ENCODE data around the gene FADS2. TPM values are rescaled to one million over a fixed set of nuclear protein-coding genes. Genes with fewer than 3 reads are reported as not detected.
"Not testable (repeated sequence)": the region's sequence is repeated elsewhere in the genome, so short reads cannot be mapped to it uniquely, and the experiment has no call there.

Gene FADS2
- total and polyA plus RNA-seq, 2 donors, result 33.3 to 75.1 TPM

DNA sequence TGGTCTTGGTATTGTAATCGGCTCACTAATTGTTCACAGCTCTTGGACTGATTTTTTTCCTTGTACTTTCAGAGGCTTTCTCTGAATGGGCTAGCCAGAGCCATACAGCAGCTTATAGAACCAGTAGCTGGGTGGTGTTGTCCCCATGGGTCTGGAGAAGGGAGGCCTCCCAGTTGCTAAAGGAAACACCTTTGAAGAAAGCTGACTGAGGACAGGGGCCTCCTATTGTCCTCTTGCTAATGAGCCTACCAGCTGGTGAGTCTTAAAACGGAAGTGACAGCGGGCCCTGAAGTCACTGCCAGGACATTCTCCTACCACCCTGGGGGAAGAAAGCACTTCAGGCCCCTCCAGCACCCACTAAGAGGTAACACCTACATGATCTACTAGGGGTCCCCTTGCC lies 53.3 kb downstream of the FADS2 start:
- Histone ChIP-seq H3K36me3 (ENCODE audit: insufficient read depth) (no peaks in the 10 kb centered on the region), H3K27ac (ENCODE audit: low read depth) (no peak overlapping the region), H3K4me3 (ENCODE audit: low read depth, low read length) (no peak overlapping the region), H3K4me1 (ENCODE audit: insufficient read depth) (no peaks in the 10 kb centered on the region)
- no peak for DNase-seq (ENCODE audit: extremely low spot score)
- 82% methylated on average over 3 of the region's 3 CpGs for WGBS

- H3K4me1 ChIP-seq (ENCODE audit: insufficient read depth); DNase-seq (ENCODE audit: extremely low spot score); H3K27ac ChIP-seq (ENCODE audit: low read depth); H3K36me3 ChIP-seq (ENCODE audit: insufficient read depth); H3K4me3 ChIP-seq (ENCODE audit: low read depth, low read length): not testable (repeated sequence)
- WGBS, result 94% methylated on average over 3 of the region's 3 CpGs
Observed at GRCh38 chr11:61882267-61882666, 54.2 kb downstream of the FADS2 start.

DNA sequence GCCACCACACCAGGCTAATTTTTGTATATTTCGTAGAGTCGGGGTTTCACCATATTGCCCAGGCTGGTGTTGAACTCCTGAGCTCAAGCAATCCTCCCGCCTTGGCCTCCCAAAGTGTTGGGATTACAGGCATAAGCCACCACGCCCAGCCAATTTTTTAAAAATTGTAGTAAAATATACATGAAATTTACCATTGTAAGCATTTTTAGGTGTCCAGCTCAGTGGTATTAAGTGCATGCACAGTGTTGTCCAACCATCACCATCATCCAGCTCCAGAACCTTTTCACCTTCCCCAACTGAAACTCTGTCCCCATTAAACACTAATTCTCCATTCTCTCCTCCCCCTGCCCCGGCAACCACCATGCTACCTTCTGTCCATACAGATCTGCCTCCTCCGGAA lies 54.8 kb downstream of the FADS2 start:
- no peaks in the 10 kb centered on the region for H3K4me1 ChIP-seq (ENCODE audit: insufficient read depth)
- no peak overlapping the region for H3K27ac ChIP-seq (ENCODE audit: low read depth)
- DNase-seq (ENCODE audit: extremely low spot score), result no peak
- H3K4me3 ChIP-seq (ENCODE audit: low read depth, low read length), result no peak overlapping the region
- no peaks in the 10 kb centered on the region for H3K36me3 ChIP-seq (ENCODE audit: insufficient read depth)
- 81% methylated on average over 6 of the region's 6 CpGs for WGBS

DNA sequence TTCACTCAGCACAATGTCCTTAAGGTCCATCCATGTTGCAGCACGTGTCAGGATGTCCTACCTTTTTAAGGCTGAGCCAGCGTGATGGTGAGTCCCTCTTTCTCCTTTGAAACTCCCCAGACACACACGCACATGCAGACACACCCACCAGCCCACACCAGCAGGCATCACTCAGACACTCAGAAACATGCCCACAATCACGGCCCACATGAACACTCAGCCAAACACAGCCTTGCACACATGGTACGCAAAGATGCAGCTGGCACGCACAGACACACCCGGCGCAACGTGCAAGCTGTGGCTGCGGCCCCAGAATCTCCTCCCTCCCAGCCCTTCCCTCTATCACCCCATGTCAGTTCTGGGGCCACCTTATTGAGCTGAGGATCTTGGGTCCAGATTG lies 55.2 kb downstream of the FADS2 start:
- no peak for DNase-seq (ENCODE audit: extremely low spot score)
- H3K4me1 ChIP-seq (ENCODE audit: insufficient read depth), result no peaks in the 10 kb centered on the region

DNA sequence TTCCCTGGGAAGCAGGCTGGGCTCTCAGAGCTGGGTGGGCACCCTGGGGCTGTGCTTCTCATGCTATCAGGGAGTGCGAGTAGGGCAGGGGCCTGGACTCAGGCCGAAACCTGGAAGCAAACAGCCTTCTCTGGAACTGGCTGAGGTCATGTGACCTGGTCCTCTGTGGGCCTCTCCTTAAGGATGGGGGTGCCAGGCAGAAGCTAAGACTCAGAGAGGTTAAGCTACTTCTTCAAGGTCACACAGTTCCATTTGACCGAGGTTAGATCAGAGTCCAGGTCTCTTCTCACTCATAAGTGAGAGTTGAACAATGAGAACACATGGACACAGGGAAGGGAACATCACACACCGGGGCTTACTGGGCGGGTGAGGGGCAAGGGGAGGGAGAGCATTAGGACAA lies 55.8 kb downstream of the FADS2 start:
- 90% methylated on average over 5 of the region's 5 CpGs for WGBS
- Histone ChIP-seq H3K4me1 (ENCODE audit: insufficient read depth) (no peaks in the 10 kb centered on the region), H3K36me3 (ENCODE audit: insufficient read depth) (no peaks in the 10 kb centered on the region), H3K4me3 (ENCODE audit: low read depth, low read length) (no peak overlapping the region), H3K27ac (ENCODE audit: low read depth) (no peak overlapping the region)
- no peak for DNase-seq (ENCODE audit: extremely low spot score)

More for the DNA sequence above, 55.2 kb downstream of the FADS2 start:
- Histone ChIP-seq H3K4me3 (ENCODE audit: low read depth, low read length) (no peak overlapping the region), H3K27ac (ENCODE audit: low read depth) (no peak overlapping the region), H3K36me3 (ENCODE audit: insufficient read depth) (no peaks in the 10 kb centered on the region)
- 85% methylated on average over 10 of the region's 10 CpGs for WGBS

- Histone ChIP-seq H3K4me3 (ENCODE audit: low read depth, low read length) (no peak overlapping the region), H3K27ac (ENCODE audit: low read depth) (no peak overlapping the region), H3K36me3 (ENCODE audit: insufficient read depth) (no peaks in the 10 kb centered on the region), H3K4me1 (ENCODE audit: insufficient read depth) (no peaks in the 10 kb centered on the region)
- 85% methylated on average over 7 of the region's 7 CpGs for WGBS
- DNase-seq (ENCODE audit: extremely low spot score), result no peak
Observed at GRCh38 chr11:61885166-61885778, 57.2 kb downstream of the FADS2 start.

DNA sequence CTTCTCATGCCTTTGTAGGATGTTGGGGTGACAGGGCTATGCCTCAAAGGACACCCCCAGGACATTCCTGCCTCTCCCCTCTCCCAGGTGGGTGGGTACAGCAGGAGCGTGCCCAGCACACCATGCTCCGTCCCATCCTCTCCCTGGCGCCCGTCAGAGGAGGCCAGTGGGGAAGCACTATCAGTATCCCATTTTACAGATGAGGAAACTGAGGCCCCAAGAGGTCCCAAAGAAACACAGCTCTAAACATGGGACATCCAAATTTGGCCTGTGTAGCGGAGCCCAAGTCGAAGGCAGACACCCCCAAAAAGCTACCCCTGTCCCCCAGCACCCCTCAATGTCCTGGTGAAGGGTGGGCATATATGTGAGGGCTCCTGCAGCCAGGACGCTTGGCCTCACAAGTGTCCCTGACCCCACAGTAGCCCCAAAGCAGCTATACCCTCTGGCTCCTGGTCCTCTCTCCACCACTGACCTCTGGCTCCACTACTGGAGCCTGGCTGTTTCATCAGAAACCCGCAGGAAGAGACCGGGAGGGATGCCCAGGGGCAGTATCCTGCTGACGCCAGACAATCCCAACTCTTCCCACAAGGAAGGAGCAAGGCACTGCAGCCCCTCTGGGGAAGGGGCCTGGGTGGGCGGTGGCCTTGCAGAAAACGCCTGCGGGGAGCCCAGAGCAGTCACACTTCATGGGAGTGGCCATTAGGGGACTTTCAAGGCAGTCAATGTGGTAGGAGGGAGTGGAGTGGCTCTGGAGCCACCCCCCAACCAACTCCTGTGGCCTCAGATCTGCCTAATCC lies 57.9 kb downstream of the FADS2 start:
- no peak for DNase-seq (ENCODE audit: extremely low spot score)
- Histone ChIP-seq H3K4me1 (ENCODE audit: insufficient read depth) (no peaks in the 10 kb centered on the region), H3K4me3 (ENCODE audit: low read depth, low read length) (no peak overlapping the region), H3K27ac (ENCODE audit: low read depth) (no peak overlapping the region), H3K36me3 (ENCODE audit: insufficient read depth) (no peaks in the 10 kb centered on the region)
- 97% methylated on average over 13 of the region's 13 CpGs for WGBS

GRCh38 chr11:61886643-61887042 lies 58.5 kb downstream of the FADS2 start:
- no peaks in the 10 kb centered on the region for H3K4me1 ChIP-seq (ENCODE audit: insufficient read depth)
- no peak overlapping the region for H3K4me3 ChIP-seq (ENCODE audit: low read depth, low read length)
- 99% methylated on average over 3 of the region's 3 CpGs for WGBS
- DNase-seq (ENCODE audit: extremely low spot score), result no peak
- no peaks in the 10 kb centered on the region for H3K36me3 ChIP-seq (ENCODE audit: insufficient read depth)
- no peak overlapping the region for H3K27ac ChIP-seq (ENCODE audit: low read depth)

DNA sequence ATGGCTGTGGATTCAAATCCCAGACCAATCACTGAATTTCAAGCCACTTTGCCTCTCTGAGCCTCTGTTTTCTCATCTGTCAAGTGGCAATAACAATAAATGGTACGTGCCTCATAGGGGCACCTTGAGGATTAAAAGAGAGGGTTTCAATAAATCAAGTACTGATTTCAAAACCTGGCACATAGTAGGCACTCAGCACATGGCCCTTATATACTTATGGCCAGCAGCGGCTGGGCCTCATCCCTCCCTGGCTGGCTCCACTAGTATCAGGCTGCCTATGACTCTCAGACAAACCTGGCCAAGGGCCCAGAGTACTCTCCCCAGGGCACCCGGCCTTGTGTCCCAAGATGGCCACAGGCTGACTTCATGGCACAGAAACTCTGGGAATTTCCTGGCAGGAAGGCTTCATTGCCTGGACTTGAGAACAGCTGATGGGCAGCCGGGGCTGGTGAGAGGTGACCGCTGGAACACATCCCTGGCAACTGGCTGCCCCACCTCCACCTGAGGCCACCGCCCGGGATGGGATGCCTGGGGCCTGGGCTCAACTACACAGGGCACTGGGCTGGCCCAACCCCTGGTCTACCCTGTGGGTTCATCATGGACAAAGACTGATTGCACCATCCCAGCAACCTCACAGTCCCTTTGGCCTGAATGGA lies 59.9 kb downstream of the FADS2 start:
- no peaks in the 10 kb centered on the region for H3K4me1 ChIP-seq (ENCODE audit: insufficient read depth)
- no peak overlapping the region for H3K27ac ChIP-seq (ENCODE audit: low read depth)

GRCh38 chr11:61888590-61888989 lies 60.5 kb downstream of the FADS2 start:
- Histone ChIP-seq H3K4me1 (ENCODE audit: insufficient read depth) (no peaks in the 10 kb centered on the region), H3K36me3 (ENCODE audit: insufficient read depth) (no peaks in the 10 kb centered on the region), H3K27ac (ENCODE audit: low read depth) (no peak overlapping the region), H3K4me3 (ENCODE audit: low read depth, low read length) (no peak overlapping the region)
- WGBS, result 95% methylated on average over 12 of the region's 12 CpGs
- no peak for DNase-seq (ENCODE audit: extremely low spot score)

More for the DNA sequence above, 59.9 kb downstream of the FADS2 start:
- no peak for DNase-seq (ENCODE audit: extremely low spot score)
- 52% methylated on average over 7 of the region's 7 CpGs for WGBS
- no peak overlapping the region for H3K4me3 ChIP-seq (ENCODE audit: low read depth, low read length)
- H3K36me3 ChIP-seq (ENCODE audit: insufficient read depth), result no peaks in the 10 kb centered on the region

GRCh38 chr11:61889831-61890230 lies 61.7 kb downstream of the FADS2 start:
- Histone ChIP-seq H3K36me3 (ENCODE audit: insufficient read depth) (no peaks in the 10 kb centered on the region), H3K4me1 (ENCODE audit: insufficient read depth) (no peaks in the 10 kb centered on the region), H3K4me3 (ENCODE audit: low read depth, low read length) (no peak overlapping the region), H3K27ac (ENCODE audit: low read depth) (no peak overlapping the region)
- no peak for DNase-seq (ENCODE audit: extremely low spot score)
- 91% methylated on average over 10 of the region's 10 CpGs for WGBS

GRCh38 chr11:61890529-61891330 lies 62.6 kb downstream of the FADS2 start:
- 1% methylated on average over 38 of the region's 38 CpGs for WGBS
- H3K27ac ChIP-seq (ENCODE audit: low read depth), result peak overlapping the region; percentile 68
- peak overlapping the region; percentile 68 for H3K4me3 ChIP-seq (ENCODE audit: low read depth, low read length)
- H3K4me1 ChIP-seq (ENCODE audit: insufficient read depth), result no peaks in the 10 kb centered on the region
- DNase-seq (ENCODE audit: extremely low spot score), result no peak
- H3K36me3 ChIP-seq (ENCODE audit: insufficient read depth), result no peaks in the 10 kb centered on the region

GRCh38 chr11:61891331-61892084 lies 63.4 kb downstream of the FADS2 start, which contains the start of gene FADS3:
Gene FADS3, minus strand, starts transcription at chr11:61891545. Its CDS starts 164 bp downstream, at chr11:61891381.
- WGBS, result under 1% methylated on average over 96 of the region's 96 CpGs
- no peaks in the 10 kb centered on the region for H3K4me1 ChIP-seq (ENCODE audit: insufficient read depth)
- no peak for DNase-seq (ENCODE audit: extremely low spot score)
- H3K36me3 ChIP-seq (ENCODE audit: insufficient read depth), result no peaks in the 10 kb centered on the region
- H3K4me3 ChIP-seq (ENCODE audit: low read depth, low read length), result peak within 1 kb of the TSS; percentile 68
- peak within 1 kb of the TSS; percentile 68 for H3K27ac ChIP-seq (ENCODE audit: low read depth)

Data from urinary bladder (tissue), 4 donors.